ENCODE measurements around the gene ACSM6.
"Not testable (repeated sequence)": the region's sequence is repeated elsewhere in the genome, so short reads cannot be mapped to it uniquely, and the experiment has no call there.

ACSM6 gene

GRCh38 chr10:95193944-95194343 is at the start of gene ACSM6:
ACSM6 (plus strand) TSS chr10:95194238; CDS start chr10:95194486, 248 bp downstream.
- no peak for DNase-seq

GRCh38 chr10:95168694-95169093 is 25.3 kb upstream of the ACSM6 start:
- DNase-seq, result no peak

GRCh38 chr10:95169522-95169921 is 24.5 kb upstream of the ACSM6 start:
- no peak for DNase-seq

- no peak for DNase-seq
Measured at GRCh38 chr10:95170790-95171189, 23.2 kb upstream of the ACSM6 start.

- no peak for DNase-seq
Measured at GRCh38 chr10:95171336-95171735, 22.7 kb upstream of the ACSM6 start.

GRCh38 chr10:95172851-95173250 is 21.2 kb upstream of the ACSM6 start:
- DNase-seq, result no peak

GRCh38 chr10:95176101-95176500 is 17.9 kb upstream of the ACSM6 start:
- DNase-seq, result no peak

- DNase-seq, result no peak
Measured at GRCh38 chr10:95177429-95177828, 16.6 kb upstream of the ACSM6 start.

- DNase-seq, result no peak
Measured at GRCh38 chr10:95178266-95178665, 15.8 kb upstream of the ACSM6 start.

- no peak for DNase-seq
Measured at GRCh38 chr10:95178797-95179196, 15.2 kb upstream of the ACSM6 start.

- DNase-seq, result peak; percentile 66
Measured at GRCh38 chr10:95181726-95182125, 12.3 kb upstream of the ACSM6 start.

GRCh38 chr10:95183271-95184230 is 10.5 kb upstream of the ACSM6 start:
- DNase-seq, result peak; percentile 76

GRCh38 chr10:95187617-95188016 is 6.4 kb upstream of the ACSM6 start:
- DNase-seq, result no peak

GRCh38 chr10:95188593-95188992 is 5.4 kb upstream of the ACSM6 start:
- no peak for DNase-seq

- no peak for DNase-seq
Measured at GRCh38 chr10:95196046-95196445, 2.0 kb downstream of the ACSM6 start.

- DNase-seq, result peak; percentile 85
Measured at GRCh38 chr10:95201736-95202135, 7.7 kb downstream of the ACSM6 start.

GRCh38 chr10:95202865-95203264 is 8.8 kb downstream of the ACSM6 start:
- DNase-seq, result not testable (repeated sequence)

- peak; percentile 33 for DNase-seq
Measured at GRCh38 chr10:95208702-95209391, 14.8 kb downstream of the ACSM6 start.

- no peak for DNase-seq
Measured at GRCh38 chr10:95209509-95210127, 15.6 kb downstream of the ACSM6 start.

GRCh38 chr10:95211606-95212279 is 17.7 kb downstream of the ACSM6 start:
- DNase-seq, result peak; percentile 40

- no peak for DNase-seq
Measured at GRCh38 chr10:95214369-95214768, 20.3 kb downstream of the ACSM6 start.

GRCh38 chr10:95214793-95215192 is 20.8 kb downstream of the ACSM6 start:
- DNase-seq, result no peak

GRCh38 chr10:95217476-95217875 is 23.4 kb downstream of the ACSM6 start:
- peak; percentile 26 for DNase-seq

Measured in HCEC 1CT (cell line).